ENCODE results near the gene GAR1. TPM values are rescaled to one million over a fixed set of nuclear protein-coding genes. Genes with fewer than 3 reads are reported as not detected.
"Not testable (repeated sequence)": the region's sequence is repeated elsewhere in the genome, so short reads cannot be mapped to it uniquely, and the experiment has no call there.

Gene GAR1
- 10 to 100 TPM; 44.1 to 44.9 (median 44.9) TPM for polyA plus RNA-seq (ENCODE audit: insufficient read length in 3 of 3)

GRCh38 chr4:109815151-109816081, at the start of gene GAR1:
GAR1 (plus strand) TSS chr4:109815762; CDS start chr4:109816165, 403 bp downstream.
- DNase-seq (ENCODE audit: low read depth in 3 of 3, low spot score in 2 of 3), result peak; percentile 85 to 91 (median 90)

GRCh38 chr4:109782092-109782491, 33.5 kb upstream of the GAR1 start:
- not testable (repeated sequence) for DNase-seq (ENCODE audit: low read depth in 3 of 3, low spot score in 2 of 3)

DNA sequence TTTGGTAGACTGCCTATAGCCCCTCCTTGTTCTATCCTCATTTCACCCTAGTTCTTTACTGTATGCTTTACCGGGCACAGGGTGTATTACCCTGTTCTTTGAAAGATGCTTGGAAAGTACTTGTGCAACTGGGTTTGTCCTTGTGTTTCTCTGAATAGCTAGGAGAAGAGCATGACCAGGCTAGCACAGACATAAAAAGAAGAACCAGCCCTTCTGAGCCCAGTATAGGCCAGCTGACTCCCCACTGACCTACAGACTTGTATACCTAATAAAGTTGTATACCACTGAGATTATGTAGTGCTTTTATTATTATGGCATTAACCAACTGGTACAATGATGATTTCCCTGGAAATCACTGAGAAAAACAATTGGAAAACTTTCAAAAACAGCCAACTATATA, 28.7 kb upstream of the GAR1 start:
- DNase-seq (ENCODE audit: low read depth in 3 of 3, low spot score in 2 of 3), result no peak

DNA sequence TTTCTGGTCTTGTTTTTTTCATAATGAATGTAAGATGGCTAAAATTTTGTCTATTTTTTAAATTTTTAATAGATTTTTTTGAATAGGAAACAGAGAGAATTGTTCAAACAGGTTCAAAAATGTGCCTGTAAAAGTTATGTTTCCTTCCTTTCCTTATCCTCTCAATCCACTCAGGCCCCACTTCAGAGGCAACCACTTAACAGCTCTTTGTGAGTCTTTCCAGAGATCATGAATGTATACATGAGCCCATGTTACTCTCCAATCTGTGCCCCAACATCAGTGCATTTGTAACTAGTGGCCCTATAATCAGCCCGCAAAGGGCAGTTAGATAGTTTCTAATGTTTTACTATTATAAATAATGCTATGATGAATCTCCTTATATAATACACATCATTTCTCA, 27.8 kb upstream of the GAR1 start:
- no peak for DNase-seq (ENCODE audit: low read depth in 3 of 3, low spot score in 2 of 3)

- no peak for DNase-seq (ENCODE audit: low read depth in 3 of 3, low spot score in 2 of 3)
Observed at GRCh38 chr4:109795059-109795458, 20.5 kb upstream of the GAR1 start.

DNA sequence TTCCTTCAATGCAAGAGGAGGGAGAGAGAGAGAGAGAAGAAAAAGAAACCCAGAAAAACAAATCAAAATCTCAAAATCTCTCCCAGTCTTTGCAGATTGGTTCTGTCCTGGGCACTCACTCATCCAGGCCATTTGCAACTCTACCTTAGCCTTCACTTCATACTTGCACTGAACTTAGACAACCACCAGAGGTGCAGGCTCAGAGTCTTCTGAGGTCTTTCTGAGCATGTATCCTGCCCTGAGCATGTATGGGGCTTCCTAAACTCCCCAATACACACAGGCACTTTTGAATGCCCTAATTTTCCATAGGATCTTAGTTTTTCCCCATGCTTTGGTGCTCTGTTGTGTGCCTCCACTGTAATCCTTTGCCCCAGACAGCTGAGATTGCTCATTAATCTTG, 16.7 kb upstream of the GAR1 start:
- no peak for DNase-seq (ENCODE audit: low read depth in 3 of 3, low spot score in 2 of 3)

DNA sequence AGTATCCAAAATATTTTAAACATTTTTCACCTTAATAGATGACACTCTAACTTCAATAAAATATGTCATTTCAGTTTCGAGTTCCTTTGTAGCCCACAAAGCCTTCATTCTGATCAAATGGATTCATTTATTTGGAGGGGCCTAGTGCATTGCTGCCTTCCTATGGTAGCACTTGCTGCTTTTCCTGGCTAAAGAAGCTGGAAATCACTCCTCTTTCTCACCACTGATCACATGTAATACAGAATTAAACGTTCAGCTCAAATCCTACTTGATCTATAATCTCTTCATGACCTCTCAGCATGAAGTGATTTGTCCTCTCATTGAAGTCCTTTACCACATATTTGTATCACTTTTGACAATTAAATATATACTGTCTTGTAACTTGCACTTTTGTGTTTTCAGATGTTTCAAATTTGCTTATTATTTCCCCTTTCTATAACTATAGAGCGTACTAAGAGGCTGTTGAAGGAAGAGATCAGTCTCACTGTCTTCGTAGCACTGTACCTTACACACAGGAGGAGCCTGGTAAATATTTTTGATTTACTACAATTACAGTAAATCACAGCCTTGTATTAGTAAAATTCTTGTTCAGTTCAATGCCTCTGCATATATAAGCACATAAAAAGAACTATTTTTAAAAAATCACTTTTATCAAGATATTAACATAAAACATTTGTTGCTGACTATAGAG, 14.3 kb upstream of the GAR1 start:
- no peak for DNase-seq (ENCODE audit: low read depth in 3 of 3, low spot score in 2 of 3)

- DNase-seq (ENCODE audit: low read depth in 3 of 3, low spot score in 2 of 3), result no peak
Observed at GRCh38 chr4:109801895-109802319, 13.7 kb upstream of the GAR1 start, which contains the start of gene CFI. CFI (minus strand) TSS chr4:109801999; CDS start chr4:109801971, 28 bp downstream.

- no peak for DNase-seq (ENCODE audit: low read depth in 3 of 3, low spot score in 2 of 3)
Observed at GRCh38 chr4:109803924-109804571, 11.5 kb upstream of the GAR1 start.

- no peak for DNase-seq (ENCODE audit: low read depth in 3 of 3, low spot score in 2 of 3)
Observed at GRCh38 chr4:109809655-109810054, 5.9 kb upstream of the GAR1 start.

DNA sequence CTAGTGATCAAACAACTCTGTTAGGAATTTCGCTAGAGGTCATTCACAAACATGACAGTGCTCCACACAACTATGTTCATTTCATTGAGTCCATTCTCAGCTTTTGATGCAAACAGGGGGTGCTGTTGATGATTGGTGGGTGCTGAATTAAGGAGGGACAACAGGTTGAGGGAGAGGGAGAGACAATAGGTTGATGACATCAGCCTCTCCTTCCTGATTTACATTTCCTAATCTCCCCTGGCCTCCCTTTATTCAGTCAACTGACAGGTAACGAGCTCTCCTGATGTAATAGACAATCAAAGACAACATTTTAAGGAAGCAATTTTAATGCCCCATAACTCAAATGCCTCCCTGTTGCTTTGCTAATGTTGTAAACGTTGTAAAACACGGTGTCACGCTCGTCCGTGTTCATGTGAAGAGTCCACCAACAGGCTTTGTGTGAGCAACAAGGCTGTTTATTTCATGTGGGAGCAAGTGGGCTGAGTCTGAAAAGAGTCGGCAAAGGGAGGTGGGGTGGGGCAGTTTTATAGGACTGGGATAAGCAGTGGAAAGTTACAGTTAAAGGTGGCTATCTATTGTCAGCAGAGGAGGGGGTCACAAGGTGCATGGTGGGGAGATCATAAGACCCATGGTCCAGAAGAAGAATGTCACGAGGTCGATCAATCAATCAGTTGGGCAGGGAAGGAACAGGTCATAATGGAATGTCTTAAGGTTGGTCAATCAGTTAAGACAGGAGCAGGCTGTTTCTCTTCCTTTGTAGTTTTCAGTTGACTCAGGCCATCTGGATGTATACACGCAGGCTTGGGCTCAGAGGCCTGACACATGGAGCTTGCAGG, 4.8 kb upstream of the GAR1 start:
- DNase-seq (ENCODE audit: low read depth in 3 of 3, low spot score in 2 of 3), result no peak

DNA sequence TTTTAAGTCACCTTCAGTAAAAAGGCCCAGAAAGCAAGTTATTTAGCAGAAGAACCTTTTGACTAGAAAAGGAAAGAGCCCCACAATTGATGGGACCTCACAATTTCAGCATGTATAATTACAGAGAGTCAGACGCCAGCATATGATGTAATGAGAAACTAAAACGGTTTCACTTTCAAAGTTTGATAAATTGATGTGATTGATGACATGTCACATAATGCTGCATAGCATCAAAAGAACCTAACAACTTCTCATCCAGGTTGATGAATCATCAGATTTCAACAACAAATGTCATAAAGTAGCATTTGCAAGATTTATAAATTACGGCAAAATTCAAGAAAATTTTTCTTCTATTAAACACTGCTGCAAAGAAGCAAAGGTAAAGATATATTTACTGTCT, 3.9 kb upstream of the GAR1 start:
- no peak for DNase-seq (ENCODE audit: low read depth in 3 of 3, low spot score in 2 of 3)

DNA sequence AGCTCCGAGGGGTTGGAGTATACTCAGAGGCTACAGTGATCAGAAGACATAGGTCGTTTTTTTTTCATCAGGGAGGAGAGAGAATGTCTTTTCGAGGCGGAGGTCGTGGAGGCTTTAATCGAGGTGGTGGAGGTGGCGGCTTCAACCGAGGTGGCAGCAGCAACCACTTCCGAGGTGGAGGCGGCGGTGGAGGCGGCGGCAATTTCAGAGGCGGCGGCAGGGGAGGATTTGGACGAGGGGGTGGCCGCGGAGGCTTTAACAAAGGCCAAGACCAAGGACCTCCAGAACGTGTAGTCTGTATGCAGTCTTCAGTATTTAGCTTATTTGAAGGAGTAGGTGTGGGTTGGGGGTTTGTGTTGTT, 500 bp downstream of the GAR1 start:
- DNase-seq (ENCODE audit: low read depth in 3 of 3, low spot score in 2 of 3), result no peak

DNA sequence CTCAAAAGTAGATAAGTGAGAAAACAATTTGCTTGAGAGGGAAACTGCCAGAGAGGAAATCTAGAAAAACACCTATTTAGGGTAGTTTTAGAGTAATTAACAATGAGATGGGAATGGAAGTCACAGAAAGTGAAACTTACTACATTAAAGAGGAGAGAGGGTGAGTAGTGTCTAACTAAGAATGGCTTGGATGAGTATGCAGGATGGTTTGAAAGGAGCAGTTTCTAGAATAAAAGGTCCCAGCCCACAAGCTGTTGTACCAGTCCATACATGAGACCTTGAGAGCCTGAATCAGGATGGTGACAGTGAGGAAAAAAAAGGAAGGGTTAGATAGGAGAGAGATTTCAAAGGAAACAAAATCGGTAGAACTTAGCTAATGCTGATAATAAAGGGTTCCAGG, 1.3 kb downstream of the GAR1 start:
- DNase-seq (ENCODE audit: low read depth in 3 of 3, low spot score in 2 of 3), result no peak

GRCh38 chr4:109818268-109818667, 2.7 kb downstream of the GAR1 start:
- DNase-seq (ENCODE audit: low read depth in 3 of 3, low spot score in 2 of 3), result no peak

DNA sequence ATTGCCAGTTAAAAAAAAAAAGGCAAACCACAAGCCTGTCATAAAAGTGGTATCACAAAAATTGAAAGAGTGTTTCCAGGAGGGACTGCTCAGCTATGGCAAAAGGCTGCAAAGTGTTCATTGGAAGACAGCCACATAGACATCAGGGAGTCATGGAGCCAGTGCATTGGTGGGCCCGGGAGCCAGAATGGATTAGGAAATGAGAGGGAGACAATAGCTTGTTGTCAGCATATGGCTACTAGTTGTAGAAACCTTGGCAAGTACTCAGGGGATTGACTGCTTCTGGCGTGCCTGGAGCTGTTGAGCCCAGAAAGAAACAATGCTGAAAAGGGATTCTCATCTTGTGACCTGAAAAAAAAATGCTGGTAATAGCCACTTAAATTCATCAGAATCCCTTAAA, 5.0 kb downstream of the GAR1 start:
- DNase-seq (ENCODE audit: low read depth in 3 of 3, low spot score in 2 of 3), result no peak

DNA sequence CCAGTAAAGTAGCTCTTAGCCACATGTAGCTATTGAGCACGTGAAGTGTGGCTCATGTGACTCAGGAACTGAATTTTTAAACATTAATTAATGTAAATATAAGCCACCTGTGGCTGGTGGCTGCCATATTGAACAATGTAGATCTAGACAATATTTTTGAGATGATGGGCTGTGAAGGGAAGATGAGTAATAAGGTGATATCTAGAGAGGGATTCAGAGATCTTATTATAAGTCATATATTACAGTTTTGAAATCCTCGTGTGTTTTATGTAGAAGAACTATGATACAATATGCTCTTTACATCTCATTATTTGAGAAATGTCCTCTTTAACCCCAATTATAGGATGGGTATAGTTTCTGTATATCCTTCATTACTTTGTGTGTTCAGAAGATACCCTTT, 5.6 kb downstream of the GAR1 start:
- DNase-seq (ENCODE audit: low read depth in 3 of 3, low spot score in 2 of 3), result no peak

- DNase-seq (ENCODE audit: low read depth in 3 of 3, low spot score in 2 of 3), result no peak
Observed at GRCh38 chr4:109826719-109827118, 11.2 kb downstream of the GAR1 start.

GRCh38 chr4:109827672-109828071, 12.1 kb downstream of the GAR1 start, which contains the start of gene RRH:
RRH (plus strand) TSS chr4:109827972; CDS start chr4:109828028, 56 bp downstream.
- DNase-seq (ENCODE audit: low read depth in 3 of 3, low spot score in 2 of 3), result no peak

DNA sequence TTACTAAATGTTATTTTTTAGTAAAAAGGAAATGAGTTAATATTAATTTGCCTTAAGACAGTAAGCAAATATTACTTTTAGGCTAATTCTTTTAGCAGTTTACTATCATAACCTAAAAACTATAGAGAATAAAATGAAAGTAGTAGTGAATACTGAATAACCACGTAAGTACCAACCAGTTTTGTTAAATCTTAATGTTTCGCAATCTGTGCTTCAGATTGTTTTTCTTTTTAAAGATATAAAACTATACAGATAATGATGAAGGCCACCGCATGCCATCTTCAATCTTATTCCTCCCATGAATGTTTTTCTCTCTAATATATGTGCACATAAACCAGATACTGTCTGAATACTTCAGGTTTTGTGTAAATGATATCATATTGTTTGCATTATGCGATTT, 18.2 kb downstream of the GAR1 start:
- no peak for DNase-seq (ENCODE audit: low read depth in 3 of 3, low spot score in 2 of 3)
